Globus pallidus (tissue), 1 donor: ENCODE measurements around the gene XPNPEP1.

Source experiments
- DNase-seq: peaks from one replicate; pipeline ENCODE4 v3.0.0-alpha.2; 2015; ENCODE audit warnings: low spot score

Gene XPNPEP1

DNA sequence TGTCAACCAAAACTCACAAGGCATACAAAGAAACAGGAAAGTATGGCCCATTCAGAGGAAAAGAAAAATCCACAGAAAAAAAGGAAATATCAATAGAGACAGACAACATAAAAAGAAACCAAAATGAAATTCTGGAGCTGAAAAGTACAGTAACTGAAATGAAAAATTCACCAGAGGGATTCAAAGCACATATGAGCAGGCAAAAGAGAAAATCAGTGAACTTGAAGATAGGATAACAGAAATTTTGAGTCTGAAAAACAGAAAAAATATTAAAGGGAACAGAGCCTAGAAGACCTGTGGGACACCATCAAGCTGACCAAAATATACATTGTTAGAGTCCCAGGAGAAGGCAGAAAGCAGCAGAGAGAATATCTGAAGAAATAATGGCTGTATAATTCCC is 60.6 kb downstream of the XPNPEP1 start:
- DNase-seq, result no peak

DNA sequence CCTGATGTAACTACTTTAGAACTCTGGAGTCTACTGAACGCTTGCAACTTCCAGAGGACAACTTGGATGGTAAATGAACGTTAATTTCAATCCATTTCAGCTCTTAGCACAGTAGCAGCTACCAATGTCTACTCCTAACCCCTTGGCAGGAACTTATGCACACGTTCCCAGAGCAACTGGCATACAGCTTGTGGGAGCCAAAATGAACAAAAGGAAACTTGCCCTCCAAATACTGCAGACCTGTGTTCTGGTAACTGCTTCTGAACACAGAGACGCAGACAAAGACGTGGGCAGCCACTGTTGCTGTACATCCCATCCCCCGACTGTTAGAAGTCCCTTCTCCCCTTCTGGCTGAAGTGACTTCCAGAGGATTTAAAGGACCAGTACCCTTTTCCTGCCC is 61.3 kb downstream of the XPNPEP1 start:
- no peak for DNase-seq

DNA sequence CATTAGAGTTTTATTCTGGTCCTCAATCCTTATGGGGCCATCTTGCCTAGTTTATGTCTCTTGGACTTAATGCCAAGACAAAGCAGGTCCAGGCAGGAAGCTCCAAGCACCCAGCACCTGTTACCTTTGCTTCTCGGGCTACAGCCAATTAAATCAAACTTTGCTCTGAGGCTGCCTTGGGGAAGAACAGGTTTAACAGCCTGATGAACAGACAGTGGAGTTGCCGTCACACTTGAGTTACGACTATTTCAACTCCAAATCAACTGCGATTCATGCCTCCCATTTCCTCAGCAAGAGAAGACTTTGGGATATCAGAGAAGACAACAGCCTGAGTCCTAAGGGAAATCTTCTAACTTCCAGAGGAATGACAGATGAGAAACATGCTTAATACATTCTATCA is 62.2 kb downstream of the XPNPEP1 start:
- no peak for DNase-seq

DNA sequence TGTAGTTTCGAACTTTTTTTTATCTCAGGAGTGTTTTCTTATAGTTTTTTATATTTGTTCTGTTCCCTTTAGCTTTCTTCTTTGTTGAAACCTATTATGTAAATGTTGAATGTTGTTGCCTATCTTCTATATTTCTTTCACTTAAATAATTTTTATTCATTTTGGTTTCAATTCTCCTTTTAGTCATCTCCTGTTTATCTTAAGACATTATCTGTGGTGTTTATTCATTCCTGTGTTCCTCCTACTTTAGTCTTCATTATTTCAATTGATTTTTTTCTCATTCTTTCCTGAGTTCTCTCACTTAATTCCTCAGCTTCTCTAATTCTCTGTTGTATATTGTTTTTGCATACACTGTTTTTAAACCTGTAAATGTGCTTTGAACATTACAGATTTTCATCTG is 64.1 kb downstream of the XPNPEP1 start:
- DNase-seq, result no peak

DNA sequence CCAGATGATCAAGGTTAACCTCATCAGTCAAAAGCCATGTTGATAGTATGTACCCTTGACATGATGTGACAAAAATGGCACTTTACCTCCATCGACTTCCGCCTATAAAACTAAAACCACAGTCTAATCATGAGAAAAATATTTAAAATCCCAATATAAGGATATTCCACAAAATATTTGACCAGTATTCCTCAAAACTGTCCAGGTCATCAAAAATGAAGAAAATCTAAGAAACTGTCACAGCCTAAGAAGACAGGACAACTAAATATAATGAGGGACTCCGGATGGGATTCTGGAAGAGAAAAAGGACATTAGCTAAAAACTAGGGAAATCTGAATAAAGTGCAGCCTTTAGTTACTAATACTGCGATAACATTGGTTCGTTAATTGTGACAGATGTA is 67.6 kb downstream of the XPNPEP1 start:
- DNase-seq, result no peak

DNA sequence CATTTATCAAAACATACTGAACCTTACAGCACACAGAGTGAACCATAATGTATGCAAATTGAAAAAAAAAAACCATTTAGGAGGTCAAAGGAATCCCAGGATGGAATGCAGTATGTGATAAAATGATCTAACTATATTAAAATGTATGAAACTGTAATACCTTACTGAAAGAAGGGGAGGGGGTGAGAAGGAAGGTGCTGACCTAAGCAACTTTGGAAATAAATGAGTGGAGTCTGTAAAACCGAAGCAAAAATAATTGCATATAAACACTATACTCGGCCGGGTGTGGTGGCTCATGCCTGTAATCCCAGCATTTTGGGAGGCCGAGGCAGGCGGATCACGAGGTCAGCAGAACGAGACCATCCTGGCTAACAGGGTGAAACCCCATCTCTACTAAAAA is 69.4 kb downstream of the XPNPEP1 start:
- DNase-seq, result no peak

DNA sequence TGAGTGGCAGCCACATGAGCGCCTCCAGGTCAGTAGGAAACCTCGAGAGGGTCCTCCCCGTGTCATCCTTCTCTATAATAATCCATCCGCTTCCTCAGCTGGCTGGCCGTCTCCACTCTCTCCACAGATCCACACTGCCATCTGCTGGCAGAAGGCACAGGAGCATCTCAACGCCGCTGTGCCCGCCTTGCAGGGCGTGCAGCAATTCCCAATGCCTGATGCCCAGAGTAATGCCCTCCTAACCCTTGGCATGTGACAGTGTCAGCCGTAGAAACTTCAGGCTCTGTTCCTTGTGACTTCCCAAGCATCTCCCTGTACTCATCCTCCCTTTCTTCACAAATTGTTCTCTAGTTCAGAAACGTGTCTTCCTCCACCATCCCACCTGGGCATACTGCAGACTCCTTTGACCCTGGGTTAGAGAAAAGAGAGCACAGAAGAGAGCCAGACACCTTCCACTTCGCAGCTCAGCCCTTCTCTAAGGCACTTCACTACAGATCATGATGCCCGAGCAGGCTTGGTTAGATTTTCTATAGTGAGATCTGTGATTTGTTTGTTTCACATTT is 70.8 kb downstream of the XPNPEP1 start:
- DNase-seq, result peak; percentile 57

DNA sequence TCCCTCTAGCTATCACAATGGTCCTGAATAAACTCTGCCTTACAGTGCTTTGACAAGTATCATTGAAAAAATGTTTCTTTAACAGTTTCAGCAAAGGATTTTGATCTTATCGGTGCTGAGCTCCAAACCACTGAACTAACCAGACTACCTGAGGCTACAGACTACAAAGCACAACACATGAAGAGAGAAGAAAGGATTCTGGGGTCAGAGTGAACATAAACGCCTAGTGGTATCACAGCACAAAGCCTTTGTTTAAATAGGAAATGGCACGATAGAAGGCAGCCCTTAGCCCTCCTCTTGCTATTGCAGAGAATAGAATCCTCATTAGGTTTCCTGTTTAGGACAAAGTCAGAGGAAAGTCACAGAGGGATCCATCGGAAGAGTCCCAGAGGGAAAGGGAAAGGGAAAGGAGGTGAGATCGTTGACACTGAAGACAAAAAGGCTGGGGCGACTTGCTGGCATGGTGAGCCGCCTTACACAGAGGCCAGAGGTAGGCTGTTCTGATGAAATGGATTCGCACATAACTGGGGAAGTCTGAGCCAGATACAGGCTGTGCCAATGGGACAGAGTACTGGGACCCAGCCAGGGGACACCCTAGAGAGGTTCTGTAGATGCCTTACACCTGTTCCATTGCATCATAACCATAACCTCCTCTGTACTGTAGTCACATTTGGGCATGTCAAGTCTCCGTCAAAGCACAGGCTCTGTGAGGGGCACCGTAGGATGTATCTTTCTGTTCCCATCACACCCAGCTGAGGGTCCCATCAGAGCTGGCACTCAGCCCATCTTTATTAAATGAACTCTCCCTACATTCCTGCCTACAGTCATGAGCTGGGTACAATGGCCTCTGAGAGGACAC is 71.5 kb downstream of the XPNPEP1 start:
- DNase-seq, result no peak

DNA sequence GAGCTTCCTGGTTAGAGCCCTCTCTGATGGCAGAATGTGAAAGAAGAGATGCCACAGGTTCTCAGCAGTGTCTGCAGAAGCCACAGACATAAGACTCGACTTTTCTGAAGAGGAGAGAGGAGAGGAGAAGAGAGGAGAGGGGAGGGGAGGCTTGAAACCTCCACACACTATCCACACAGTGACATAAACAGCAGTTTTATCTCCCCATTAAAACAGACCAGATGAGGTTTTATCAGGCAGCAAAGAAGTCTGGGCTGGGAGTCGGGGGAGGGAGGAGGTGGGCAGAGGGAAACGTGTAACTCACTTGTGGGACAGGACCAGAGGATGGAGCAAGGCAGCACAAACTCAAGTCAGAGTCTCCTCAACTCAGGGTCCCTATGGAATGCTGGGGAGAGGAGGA is 76.5 kb downstream of the XPNPEP1 start:
- DNase-seq, result no peak

DNA sequence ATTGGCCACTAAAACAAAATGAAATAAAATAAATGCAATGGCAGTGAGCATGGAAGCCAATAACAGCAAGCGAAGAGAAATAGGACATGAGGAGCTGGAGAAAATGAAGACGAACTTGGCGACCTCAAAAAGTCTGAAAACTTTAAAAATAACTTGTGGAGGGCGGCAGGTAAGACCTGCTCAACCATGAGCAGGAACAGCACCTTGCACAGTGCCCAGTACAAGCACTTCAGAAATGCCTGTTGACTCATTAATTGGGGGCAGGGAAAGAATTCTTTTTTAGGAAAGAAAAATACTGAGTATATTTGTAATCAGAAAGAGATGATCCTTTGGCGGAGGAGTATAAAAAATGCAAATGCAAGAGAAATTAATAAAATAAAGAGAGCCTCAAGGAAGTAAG is 78.0 kb downstream of the XPNPEP1 start:
- no peak for DNase-seq

DNA sequence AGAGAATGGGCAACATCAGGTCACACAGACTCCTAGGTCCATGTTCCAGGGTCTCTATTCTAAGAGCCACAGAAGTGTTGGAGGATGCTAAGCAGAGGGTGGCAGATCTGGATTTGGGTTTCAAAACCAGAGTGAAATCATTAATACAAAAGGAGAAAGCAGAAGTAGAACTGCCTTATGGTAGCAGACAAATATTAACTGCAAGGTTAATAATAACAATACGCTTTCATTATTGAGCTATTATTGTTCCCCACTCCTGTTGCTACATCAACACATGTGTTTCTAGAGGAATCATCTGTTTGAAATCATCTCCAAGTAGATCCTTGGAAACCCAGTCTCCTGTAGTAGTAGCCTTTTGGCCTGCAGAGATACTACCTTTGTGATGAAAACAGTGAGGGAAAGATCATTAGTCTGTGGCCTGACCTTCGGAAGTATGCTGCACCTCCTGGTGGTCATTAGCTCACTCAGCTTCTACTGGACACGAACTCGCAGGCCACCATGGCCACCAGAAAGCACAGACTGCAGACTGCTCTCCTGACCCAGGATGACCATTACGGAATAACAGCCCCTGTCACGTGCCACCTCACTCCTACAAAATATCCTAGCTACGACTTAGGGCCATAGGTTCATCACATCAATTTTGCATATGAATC is 84.6 kb downstream of the XPNPEP1 start:
- DNase-seq, result no peak

DNA sequence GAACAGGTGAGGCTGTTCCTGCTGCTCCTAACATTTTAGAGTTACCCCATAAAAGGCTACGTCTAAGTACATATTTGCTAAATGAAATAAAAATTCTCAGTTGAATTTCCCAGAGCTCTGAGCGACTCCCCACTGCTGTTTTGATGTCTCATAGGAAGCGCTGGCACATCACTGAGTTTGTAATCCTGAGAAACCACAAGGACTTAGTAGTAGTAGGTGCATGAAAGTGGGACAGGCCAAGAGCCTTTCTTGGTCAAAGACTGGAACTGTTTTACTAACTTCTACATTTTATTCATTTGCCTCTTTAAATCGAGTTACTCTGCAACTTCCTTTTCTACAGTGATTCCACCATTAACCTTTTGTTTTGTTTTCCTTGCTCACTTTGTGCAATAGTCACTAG is 85.9 kb downstream of the XPNPEP1 start:
- DNase-seq, result no peak

DNA sequence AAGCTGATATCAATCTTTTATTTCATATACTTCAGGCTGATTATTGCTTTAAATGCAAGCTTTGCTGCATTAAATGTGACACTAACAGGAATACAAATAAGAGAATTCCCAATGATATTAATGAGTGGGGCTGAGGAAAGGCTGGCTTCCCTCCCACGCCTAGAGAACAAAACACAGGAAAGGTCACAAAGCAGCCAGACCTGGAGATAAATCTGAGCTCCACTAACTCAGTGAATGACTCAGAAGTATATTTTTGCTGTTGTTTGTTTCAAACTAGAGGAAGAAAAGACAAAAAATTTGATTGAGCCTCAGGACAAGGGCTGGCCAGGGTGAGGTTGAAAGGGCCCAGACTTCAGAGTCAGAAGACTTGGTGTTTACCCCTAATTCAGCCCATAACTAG is 88.1 kb downstream of the XPNPEP1 start:
- no peak for DNase-seq

DNA sequence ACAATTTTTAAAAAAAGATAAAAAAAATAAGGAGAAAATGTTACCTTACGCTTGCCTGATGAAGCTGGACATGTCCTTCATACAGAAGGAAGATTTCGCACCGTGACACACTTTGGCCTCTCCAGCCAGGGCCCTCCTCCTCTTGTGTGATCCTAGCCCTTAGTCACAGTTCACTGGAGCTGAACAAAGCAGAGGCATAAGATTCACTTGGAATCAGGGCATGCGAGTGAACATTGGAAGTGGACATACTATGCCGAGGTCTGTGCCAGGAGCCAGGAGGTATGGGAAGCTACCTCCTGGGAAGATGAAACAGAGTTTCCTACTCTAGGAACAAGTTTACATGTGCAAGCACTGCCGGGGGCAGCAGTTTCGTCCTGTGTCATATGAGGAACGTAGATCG is 91.5 kb downstream of the XPNPEP1 start:
- no peak for DNase-seq

DNA sequence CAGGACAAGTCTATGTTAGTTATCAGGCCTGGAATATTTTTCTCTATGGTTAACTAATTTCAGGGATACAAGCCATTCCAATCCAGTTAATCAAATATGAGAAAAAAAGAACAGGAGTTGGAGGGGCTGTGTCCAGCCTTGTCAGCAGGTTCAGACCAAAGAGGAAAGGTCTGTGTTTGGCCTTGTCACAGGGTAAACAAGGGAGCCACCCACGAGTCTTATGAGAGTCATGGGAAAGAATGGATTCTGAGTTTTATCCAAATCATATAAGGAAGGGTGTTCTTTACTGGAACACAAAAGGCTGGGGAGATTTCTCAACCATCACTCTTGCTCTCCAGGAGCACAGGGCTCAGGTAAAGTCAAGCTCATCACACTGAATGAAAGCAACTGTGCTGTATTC is 99.1 kb downstream of the XPNPEP1 start:
- no peak for DNase-seq

DNA sequence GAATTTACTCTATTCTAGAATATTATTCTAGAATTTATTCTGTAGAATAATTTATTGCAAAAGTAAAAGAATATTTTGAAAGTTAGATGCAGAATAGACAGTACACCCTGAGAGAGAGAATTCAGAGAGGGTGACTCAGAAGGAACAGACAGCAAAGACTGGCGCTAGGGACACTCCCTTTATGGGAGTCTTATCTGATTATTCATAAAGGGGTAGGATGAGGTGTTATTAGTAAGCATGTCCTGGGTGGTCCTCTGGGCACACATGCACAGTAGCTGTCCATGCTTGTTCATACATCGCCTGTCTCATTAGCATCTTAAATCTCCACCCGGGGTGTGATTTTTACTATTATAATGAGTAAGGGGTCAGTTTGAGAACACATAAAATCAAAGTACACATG is 100.1 kb downstream of the XPNPEP1 start:
- DNase-seq, result no peak

DNA sequence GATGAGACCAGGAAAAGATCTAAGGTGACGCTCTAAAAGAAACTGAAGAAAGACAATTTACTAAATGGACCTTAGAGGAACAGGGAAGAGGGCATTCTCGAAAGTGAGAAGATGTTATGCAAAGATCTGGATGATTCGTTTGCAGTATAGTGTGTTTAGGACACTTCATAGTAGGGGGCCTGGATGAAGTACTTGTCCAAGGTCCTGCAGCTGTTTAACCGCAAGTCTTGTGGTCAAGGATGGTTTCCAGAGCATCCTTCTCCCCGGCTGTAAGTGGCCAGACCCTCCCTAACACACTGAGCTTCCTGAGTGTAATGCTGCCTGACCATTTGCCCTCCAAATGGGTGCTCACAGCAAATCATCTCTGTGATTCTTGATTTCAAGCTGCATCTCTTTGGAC is 101.6 kb downstream of the XPNPEP1 start:
- DNase-seq, result no peak

DNA sequence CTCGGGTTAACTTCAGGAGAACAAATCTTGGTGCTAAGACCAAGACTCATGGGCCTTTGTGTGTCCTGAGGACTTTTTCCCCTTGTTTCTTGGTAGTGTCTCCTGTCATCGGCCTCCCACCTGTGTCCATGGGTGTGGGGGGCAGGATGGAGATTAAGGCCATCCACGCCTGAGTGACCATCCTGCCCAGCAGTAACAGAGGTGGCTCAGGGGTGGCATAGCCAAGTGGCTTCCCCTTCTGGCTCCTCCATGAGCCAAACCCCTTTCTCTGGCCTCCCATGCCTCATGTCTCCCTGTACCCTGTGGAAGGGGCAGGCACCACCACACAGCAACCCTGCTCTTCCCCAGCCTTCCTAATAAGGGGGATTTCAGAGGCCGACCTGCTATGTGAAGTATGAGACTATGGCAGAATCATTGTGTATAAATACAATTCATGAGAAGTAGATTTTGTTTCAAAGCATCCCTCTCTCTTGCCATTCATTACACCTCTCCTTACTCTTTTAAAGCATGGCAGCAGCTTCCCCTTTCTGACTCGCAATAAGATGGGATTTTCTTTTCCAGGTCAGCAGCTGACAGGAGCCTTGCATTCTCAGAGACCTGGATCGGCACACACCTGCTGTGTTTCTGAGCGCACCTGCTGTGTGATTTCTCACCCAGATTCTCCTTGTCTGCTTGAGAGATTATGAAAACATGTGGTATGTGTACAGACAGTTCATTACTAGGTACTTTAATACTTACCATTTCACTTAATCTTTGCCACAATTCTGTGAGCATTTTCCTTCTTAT is 102.5 kb downstream of the XPNPEP1 start:
- DNase-seq, result no peak

DNA sequence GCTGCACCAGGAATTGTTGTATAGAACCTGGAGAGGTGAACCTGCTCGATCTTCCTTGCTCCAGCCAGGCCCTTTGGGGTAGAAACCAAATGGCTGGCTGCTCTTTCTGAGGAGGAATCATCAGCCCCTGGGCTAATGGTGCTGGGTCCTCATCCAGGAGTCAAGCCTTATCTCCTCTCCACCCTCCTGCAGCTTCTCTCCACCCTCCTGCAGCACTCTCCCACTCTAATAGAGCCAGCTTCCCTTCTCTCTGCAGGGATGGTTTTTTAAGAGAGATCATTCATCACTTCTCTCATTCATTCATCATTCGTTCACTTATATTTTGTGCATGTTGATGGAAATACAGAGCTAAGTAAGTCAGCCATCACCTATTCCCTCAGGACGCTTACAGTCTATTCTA is 103.5 kb downstream of the XPNPEP1 start:
- no peak for DNase-seq
